ENCODE data around the gene PITRM1. TPM values are rescaled to one million over a fixed set of nuclear protein-coding genes. Genes with fewer than 3 reads are reported as not detected.

PITRM1 gene
- total and polyA plus RNA-seq, 9 donors, result 46.6 to 107 (median 73.7) TPM

DNA sequence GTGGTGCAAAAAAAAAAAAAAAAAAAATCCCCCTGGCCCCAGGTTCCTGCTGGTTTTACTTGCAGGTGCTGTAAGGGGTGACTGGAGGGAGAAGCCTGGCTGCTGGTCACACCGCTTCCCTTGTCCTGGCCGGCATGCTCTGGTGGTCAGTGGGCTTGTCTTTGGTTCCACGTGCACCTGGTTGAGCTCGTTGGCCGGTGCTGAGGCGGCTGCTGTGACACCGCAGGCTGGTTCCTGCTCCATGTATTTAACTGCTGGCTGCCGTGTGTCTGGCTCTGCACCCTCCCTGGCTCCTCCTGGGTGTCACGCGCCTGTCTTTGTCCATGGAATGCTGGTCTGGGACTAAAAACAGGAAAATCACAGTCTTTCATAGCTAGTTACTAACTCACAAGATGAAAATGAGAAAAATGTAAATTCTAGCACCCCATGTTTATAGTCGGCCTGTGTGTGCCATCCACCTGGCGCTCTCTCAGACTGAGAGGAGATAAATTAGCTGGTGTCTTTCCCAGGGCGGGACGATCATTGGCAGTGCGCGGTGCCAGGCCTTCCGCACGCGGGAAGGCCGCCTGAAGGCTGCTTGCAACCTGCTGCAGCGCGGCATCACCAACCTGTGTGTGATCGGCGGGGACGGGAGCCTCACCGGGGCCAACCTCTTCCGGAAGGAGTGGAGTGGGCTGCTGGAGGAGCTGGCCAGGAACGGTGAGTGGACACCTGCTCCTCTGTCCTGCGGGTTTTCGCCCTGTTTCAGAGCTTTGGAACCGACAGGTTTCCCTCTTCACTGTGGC is 71.5 kb downstream of the PITRM1 start:
- H3K36me3 ChIP-seq, result no peaks in the 10 kb centered on the region
- WGBS, 3 donors, result 95 to 96% (median 96%) methylated on average over 31 of the region's 31 CpGs
- peaks cover 1% of the 10 kb centered on the region for H3K4me1 ChIP-seq (ENCODE audit: insufficient read depth)
- intact Hi-C loops (cut with DNase I), result no loop called here
- no peaks in the 10 kb centered on the region for H3K9me3 ChIP-seq
- DNase-seq, result no peak
- no peak for TF ChIP-seq EP300 (IDR thresholded peaks at IDR 0.05)
- TF ChIP-seq CTCF (IDR thresholded peaks at IDR 0.05), result no peak
- TF ChIP-seq POLR2A (IDR thresholded peaks at IDR 0.05), result no peak
- H3K27me3 ChIP-seq, result no peaks in the 10 kb centered on the region
- H3K4me3 ChIP-seq, result no peak overlapping the region
- no peak overlapping the region for H3K27ac ChIP-seq

GRCh38 chr10:3100093-3100792 is 72.3 kb downstream of the PITRM1 start:
- no peaks in the 10 kb centered on the region for H3K27me3 ChIP-seq
- H3K4me3 ChIP-seq, result no peak overlapping the region
- 96 to 97% (median 96%) methylated on average over 19 of the region's 19 CpGs for WGBS, 3 donors
- peaks cover 2% of the 10 kb centered on the region for H3K4me1 ChIP-seq (ENCODE audit: insufficient read depth)
- H3K27ac ChIP-seq, result no peak overlapping the region
- no peaks in the 10 kb centered on the region for H3K9me3 ChIP-seq
- no peak for DNase-seq
- intact Hi-C loops (cut with DNase I), result no loop called here
- no peak for TF ChIP-seq CTCF (IDR thresholded peaks at IDR 0.05)
- TF ChIP-seq POLR2A (IDR thresholded peaks at IDR 0.05), result no peak
- TF ChIP-seq EP300 (IDR thresholded peaks at IDR 0.05), result no peak
- no peaks in the 10 kb centered on the region for H3K36me3 ChIP-seq

- no peak for DNase-seq
- Histone ChIP-seq H3K27ac (no peak overlapping the region), H3K36me3 (no peaks in the 10 kb centered on the region), H3K4me3 (no peak overlapping the region), H3K4me1 (ENCODE audit: insufficient read depth) (peaks cover 4% of the 10 kb centered on the region), H3K27me3 (no peaks in the 10 kb centered on the region), H3K9me3 (no peaks in the 10 kb centered on the region)
- no peak for TF ChIP-seq POLR2A (IDR thresholded peaks at IDR 0.05)
- TF ChIP-seq EP300 (IDR thresholded peaks at IDR 0.05), result no peak
- no peak for TF ChIP-seq CTCF (IDR thresholded peaks at IDR 0.05)
- 84 to 89% (median 85%) methylated on average over 22 of the region's 22 CpGs for WGBS, 3 donors
- intact Hi-C loops (cut with DNase I), result no loop called here
These were observed 73.1 kb downstream of the PITRM1 start for GRCh38 chr10:3099291-3100092.

GRCh38 chr10:3098689-3099088 is 73.9 kb downstream of the PITRM1 start:
- H3K27ac ChIP-seq, result no peak overlapping the region
- no peak for DNase-seq
- intact Hi-C loops (cut with DNase I), result no loop called here

More at GRCh38 chr10:3098689-3099088, 73.9 kb downstream of the PITRM1 start:
- Histone ChIP-seq H3K4me1 (ENCODE audit: insufficient read depth) (peaks cover 6% of the 10 kb centered on the region), H3K36me3 (no peaks in the 10 kb centered on the region), H3K27me3 (no peaks in the 10 kb centered on the region), H3K4me3 (no peak overlapping the region), H3K9me3 (no peaks in the 10 kb centered on the region)
- WGBS, 3 donors, result 78 to 85% (median 82%) methylated on average over 11 of the region's 11 CpGs
- TF ChIP-seq EP300 (IDR thresholded peaks at IDR 0.05) (no peak), POLR2A (IDR thresholded peaks at IDR 0.05) (no peak)
